Ovary (tissue), 1 donor: Measurements from ENCODE around the gene KCTD19.

Experiments
- EP300 ChIP-seq: sonication (generic); formaldehyde crosslinking; IDR thresholded peaks from one replicate; pipeline ENCODE4 v1.6.1; 2017; ENCODE audit warnings: antibody characterized with exemption
- POLR2A ChIP-seq: fragments of 450-650 bp; IDR thresholded peaks from one replicate; pipeline ENCODE4 v1.6.1; 2017; ENCODE audit warnings: antibody characterized with exemption, mild to moderate bottlenecking, moderate library complexity

DNA sequence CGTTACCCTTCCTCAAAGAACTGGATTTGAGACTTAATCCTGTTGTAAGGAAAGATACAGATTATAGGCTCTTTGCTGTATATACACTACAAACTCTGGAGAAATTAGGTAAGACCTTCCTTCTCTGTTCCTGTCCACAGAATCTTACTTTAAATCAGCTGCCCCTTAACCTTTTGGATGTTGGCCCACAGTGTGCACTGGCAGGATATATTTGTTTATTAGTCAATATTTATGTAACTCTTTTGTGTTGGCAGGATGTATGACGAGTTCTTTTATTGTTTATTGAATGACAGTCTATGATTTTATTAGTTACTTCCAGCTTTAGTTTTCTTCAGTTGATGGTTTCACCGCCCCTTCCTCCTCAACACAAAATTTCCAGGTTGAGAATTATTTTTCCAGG is 19.8 kb upstream of the KCTD19 start:
- TF ChIP-seq POLR2A, result no peak
- TF ChIP-seq EP300, result no peak
